ENCODE data around the gene CFAP107.
"Not testable (repeated sequence)": the region's sequence is repeated elsewhere in the genome, so short reads cannot be mapped to it uniquely, and the experiment has no call there.

CFAP107 gene

GRCh38 chr1:12776801-12777557 lies 31.0 kb downstream of the CFAP107 start:
- peaks cover 0 to 2% of the 10 kb centered on the region in 2 donors for H3K9me3 ChIP-seq (ENCODE audit: control insufficient read depth in 2 of 2, low read length in 2 of 2)
- no peak overlapping the region for H3K9ac ChIP-seq (ENCODE audit: low read length in 2 of 2)
- H3K36me3 ChIP-seq (ENCODE audit: control insufficient read depth in 2 of 2, insufficient read depth in 2 of 2, low read length in 2 of 2), result no peaks in the 10 kb centered on the region
- H3K27me3 ChIP-seq (ENCODE audit: control insufficient read depth in 1 of 2, insufficient read depth in 2 of 2, low read length in 2 of 2), result peaks cover 0 to 6% of the 10 kb centered on the region in 2 donors
- no peak overlapping the region for H3K4me3 ChIP-seq (ENCODE audit: low read length in 2 of 2)
- H3K4me1 ChIP-seq (ENCODE audit: control insufficient read depth, insufficient read depth, low read length), result no peaks in the 10 kb centered on the region
- no peak overlapping the region for H3K27ac ChIP-seq (ENCODE audit: low read length)

DNA sequence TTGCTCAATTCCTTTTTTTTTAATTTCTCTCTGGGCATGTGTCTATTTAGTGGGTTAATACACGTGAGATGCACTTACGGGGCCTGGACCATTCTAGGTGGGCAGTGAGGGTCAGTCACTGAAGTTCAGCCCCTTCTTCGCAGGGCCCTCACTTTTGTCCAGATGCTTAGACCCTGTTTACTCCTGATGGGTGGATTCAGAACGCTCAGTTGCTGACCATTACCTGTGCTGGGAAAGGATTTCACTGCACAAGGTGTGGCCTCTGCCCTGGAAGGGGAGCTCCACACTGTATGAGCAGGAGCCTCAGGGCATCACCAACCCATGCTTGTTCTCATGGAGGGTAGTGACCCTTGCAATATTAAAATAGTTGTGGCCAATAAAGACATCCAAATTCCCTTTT lies 32.1 kb downstream of the CFAP107 start:
- Histone ChIP-seq H3K9ac (ENCODE audit: low read length in 2 of 2) (no peak overlapping the region), H3K27ac (ENCODE audit: low read length) (no peak overlapping the region), H3K9me3 (ENCODE audit: control insufficient read depth in 2 of 2, low read length in 2 of 2) (peaks cover 0 to 2% of the 10 kb centered on the region in 2 donors), H3K4me3 (ENCODE audit: low read length in 2 of 2) (no peak overlapping the region), H3K36me3 (ENCODE audit: control insufficient read depth in 2 of 2, insufficient read depth in 2 of 2, low read length in 2 of 2) (no peaks in the 10 kb centered on the region), H3K27me3 (ENCODE audit: control insufficient read depth in 1 of 2, insufficient read depth in 2 of 2, low read length in 2 of 2) (peaks cover 0 to 4% of the 10 kb centered on the region in 2 donors), H3K4me1 (ENCODE audit: control insufficient read depth, insufficient read depth, low read length) (no peaks in the 10 kb centered on the region)

- no peaks in the 10 kb centered on the region for H3K36me3 ChIP-seq (ENCODE audit: control insufficient read depth in 2 of 2, insufficient read depth in 2 of 2, low read length in 2 of 2)
- H3K4me3 ChIP-seq (ENCODE audit: low read length in 2 of 2), result no peak overlapping the region
- no peaks in the 10 kb centered on the region for H3K4me1 ChIP-seq (ENCODE audit: control insufficient read depth, insufficient read depth, low read length)
- H3K9me3 ChIP-seq (ENCODE audit: control insufficient read depth in 2 of 2, low read length in 2 of 2), result peaks cover 0 to 6% of the 10 kb centered on the region in 2 donors
- peaks cover 0 to 4% of the 10 kb centered on the region in 2 donors for H3K27me3 ChIP-seq (ENCODE audit: control insufficient read depth in 1 of 2, insufficient read depth in 2 of 2, low read length in 2 of 2)
- H3K27ac ChIP-seq (ENCODE audit: low read length), result no peak overlapping the region
- no peak overlapping the region for H3K9ac ChIP-seq (ENCODE audit: low read length in 2 of 2)
Observed at GRCh38 chr1:12778907-12779306, 32.9 kb downstream of the CFAP107 start.

DNA sequence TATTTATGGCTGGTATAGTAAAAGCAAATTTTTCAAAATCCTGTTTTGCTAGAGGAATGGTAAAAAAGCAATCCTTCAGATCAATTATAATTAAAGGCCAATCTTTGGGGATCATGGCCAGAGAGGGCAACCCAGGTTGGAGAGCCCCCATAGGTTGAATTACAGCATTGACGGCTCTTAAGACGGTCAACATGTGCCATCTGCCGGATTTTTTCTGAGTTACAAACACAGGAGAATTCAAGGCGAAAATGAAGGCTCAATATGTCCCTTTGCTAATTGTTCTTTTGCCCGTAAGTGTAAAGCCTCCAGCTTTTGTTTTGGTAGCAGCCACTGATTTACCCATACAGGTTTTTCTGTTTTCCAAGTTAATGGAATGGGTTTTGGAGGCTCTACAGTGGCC lies 35.5 kb downstream of the CFAP107 start:
- not testable (repeated sequence) for H3K9me3 ChIP-seq (ENCODE audit: control insufficient read depth in 2 of 2, low read length in 2 of 2); H3K27me3 ChIP-seq (ENCODE audit: control insufficient read depth in 1 of 2, insufficient read depth in 2 of 2, low read length in 2 of 2); H3K9ac ChIP-seq (ENCODE audit: low read length in 2 of 2); H3K27ac ChIP-seq (ENCODE audit: low read length); H3K36me3 ChIP-seq (ENCODE audit: control insufficient read depth in 2 of 2, insufficient read depth in 2 of 2, low read length in 2 of 2); H3K4me1 ChIP-seq (ENCODE audit: control insufficient read depth, insufficient read depth, low read length); H3K4me3 ChIP-seq (ENCODE audit: low read length in 2 of 2)

- H3K36me3 ChIP-seq (ENCODE audit: control insufficient read depth in 2 of 2, insufficient read depth in 2 of 2, low read length in 2 of 2); H3K27ac ChIP-seq (ENCODE audit: low read length); H3K27me3 ChIP-seq (ENCODE audit: control insufficient read depth in 1 of 2, insufficient read depth in 2 of 2, low read length in 2 of 2); H3K4me3 ChIP-seq (ENCODE audit: low read length in 2 of 2); H3K4me1 ChIP-seq (ENCODE audit: control insufficient read depth, insufficient read depth, low read length); H3K9ac ChIP-seq (ENCODE audit: low read length in 2 of 2); H3K9me3 ChIP-seq (ENCODE audit: control insufficient read depth in 2 of 2, low read length in 2 of 2): not testable (repeated sequence)
Observed at GRCh38 chr1:12783783-12784182, 37.8 kb downstream of the CFAP107 start.

- H3K9ac ChIP-seq (ENCODE audit: low read length in 2 of 2); H3K27ac ChIP-seq (ENCODE audit: low read length); H3K27me3 ChIP-seq (ENCODE audit: control insufficient read depth in 1 of 2, insufficient read depth in 2 of 2, low read length in 2 of 2); H3K36me3 ChIP-seq (ENCODE audit: control insufficient read depth in 2 of 2, insufficient read depth in 2 of 2, low read length in 2 of 2); H3K9me3 ChIP-seq (ENCODE audit: control insufficient read depth in 2 of 2, low read length in 2 of 2); H3K4me3 ChIP-seq (ENCODE audit: low read length in 2 of 2); H3K4me1 ChIP-seq (ENCODE audit: control insufficient read depth, insufficient read depth, low read length): not testable (repeated sequence)
Observed at GRCh38 chr1:12784729-12785128, 38.7 kb downstream of the CFAP107 start.

- H3K27me3 ChIP-seq (ENCODE audit: control insufficient read depth in 1 of 2, insufficient read depth in 2 of 2, low read length in 2 of 2); H3K4me1 ChIP-seq (ENCODE audit: control insufficient read depth, insufficient read depth, low read length); H3K36me3 ChIP-seq (ENCODE audit: control insufficient read depth in 2 of 2, insufficient read depth in 2 of 2, low read length in 2 of 2); H3K4me3 ChIP-seq (ENCODE audit: low read length in 2 of 2); H3K9me3 ChIP-seq (ENCODE audit: control insufficient read depth in 2 of 2, low read length in 2 of 2); H3K9ac ChIP-seq (ENCODE audit: low read length in 2 of 2); H3K27ac ChIP-seq (ENCODE audit: low read length): not testable (repeated sequence)
Observed at GRCh38 chr1:12791097-12791496, 45.1 kb downstream of the CFAP107 start, which contains the start of gene PRAMEF1. Gene PRAMEF1, plus strand, starts transcription at chr1:12791397. Its CDS starts 1,831 bp downstream, at chr1:12793228.

GRCh38 chr1:12798911-12799310 lies 52.9 kb downstream of the CFAP107 start:
- H3K4me1 ChIP-seq (ENCODE audit: control insufficient read depth, insufficient read depth, low read length), result no peaks in the 10 kb centered on the region
- H3K9ac ChIP-seq (ENCODE audit: low read length in 2 of 2), result no peak overlapping the region
- H3K4me3 ChIP-seq (ENCODE audit: low read length in 2 of 2), result no peak overlapping the region
- no peaks in the 10 kb centered on the region for H3K9me3 ChIP-seq (ENCODE audit: control insufficient read depth in 2 of 2, low read length in 2 of 2)
- no peak overlapping the region for H3K27ac ChIP-seq (ENCODE audit: low read length)
- H3K36me3 ChIP-seq (ENCODE audit: control insufficient read depth in 2 of 2, insufficient read depth in 2 of 2, low read length in 2 of 2), result no peaks in the 10 kb centered on the region
- H3K27me3 ChIP-seq (ENCODE audit: control insufficient read depth in 1 of 2, insufficient read depth in 2 of 2, low read length in 2 of 2), result peaks cover 0 to 2% of the 10 kb centered on the region in 2 donors

- no peaks in the 10 kb centered on the region for H3K36me3 ChIP-seq (ENCODE audit: control insufficient read depth in 2 of 2, insufficient read depth in 2 of 2, low read length in 2 of 2)
- no peaks in the 10 kb centered on the region for H3K4me1 ChIP-seq (ENCODE audit: control insufficient read depth, insufficient read depth, low read length)
- no peak overlapping the region for H3K27ac ChIP-seq (ENCODE audit: low read length)
- no peak overlapping the region for H3K9ac ChIP-seq (ENCODE audit: low read length in 2 of 2)
- H3K4me3 ChIP-seq (ENCODE audit: low read length in 2 of 2), result no peak overlapping the region
- peaks cover 0 to 2% of the 10 kb centered on the region in 2 donors for H3K27me3 ChIP-seq (ENCODE audit: control insufficient read depth in 1 of 2, insufficient read depth in 2 of 2, low read length in 2 of 2)
- H3K9me3 ChIP-seq (ENCODE audit: control insufficient read depth in 2 of 2, low read length in 2 of 2), result no peaks in the 10 kb centered on the region
Observed at GRCh38 chr1:12799730-12800129, 53.7 kb downstream of the CFAP107 start.

DNA sequence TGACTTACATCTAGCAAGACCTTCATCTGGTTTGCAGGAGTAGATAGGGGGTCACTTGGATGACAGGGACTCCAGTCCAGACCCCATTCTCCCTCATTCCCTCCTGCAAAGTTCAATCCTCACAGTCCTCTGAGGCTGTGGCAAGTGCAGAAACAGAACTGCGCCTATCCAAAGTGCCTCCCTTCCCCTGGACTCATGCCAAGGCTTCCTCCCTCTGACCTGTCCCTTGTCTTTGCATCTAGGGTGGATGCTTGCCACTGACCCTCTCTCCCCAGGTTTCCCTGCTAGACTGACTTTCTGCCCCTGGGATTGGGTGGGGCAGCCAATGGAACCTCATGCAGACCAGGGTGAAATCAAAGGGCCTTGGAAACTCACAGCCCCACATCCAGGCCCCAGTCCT lies 63.9 kb downstream of the CFAP107 start:
- Histone ChIP-seq H3K36me3 (ENCODE audit: control insufficient read depth in 2 of 2, insufficient read depth in 2 of 2, low read length in 2 of 2) (no peaks in the 10 kb centered on the region), H3K9me3 (ENCODE audit: control insufficient read depth in 2 of 2, low read length in 2 of 2) (no peaks in the 10 kb centered on the region), H3K27me3 (ENCODE audit: control insufficient read depth in 1 of 2, insufficient read depth in 2 of 2, low read length in 2 of 2) (peaks cover 0 to 2% of the 10 kb centered on the region in 2 donors), H3K9ac (ENCODE audit: low read length in 2 of 2) (no peak overlapping the region), H3K4me3 (ENCODE audit: low read length in 2 of 2) (no peak overlapping the region), H3K27ac (ENCODE audit: low read length) (no peak overlapping the region), H3K4me1 (ENCODE audit: control insufficient read depth, insufficient read depth, low read length) (no peaks in the 10 kb centered on the region)

GRCh38 chr1:12810691-12811408 lies 64.8 kb downstream of the CFAP107 start:
- Histone ChIP-seq H3K4me3 (ENCODE audit: low read length in 2 of 2) (no peak overlapping the region), H3K9ac (ENCODE audit: low read length in 2 of 2) (no peak overlapping the region), H3K27me3 (ENCODE audit: control insufficient read depth in 1 of 2, insufficient read depth in 2 of 2, low read length in 2 of 2) (peaks cover 0 to 2% of the 10 kb centered on the region in 2 donors), H3K4me1 (ENCODE audit: control insufficient read depth, insufficient read depth, low read length) (no peaks in the 10 kb centered on the region), H3K27ac (ENCODE audit: low read length) (no peak overlapping the region), H3K9me3 (ENCODE audit: control insufficient read depth in 2 of 2, low read length in 2 of 2) (no peaks in the 10 kb centered on the region), H3K36me3 (ENCODE audit: control insufficient read depth in 2 of 2, insufficient read depth in 2 of 2, low read length in 2 of 2) (no peaks in the 10 kb centered on the region)
